ENCODE measurements around the gene CYFIP1. TPM values are rescaled to one million over a fixed set of nuclear protein-coding genes. Genes with fewer than 3 reads are reported as not detected.

The CYFIP1 gene
- 104 and 107 TPM in 2 replicates for total RNA-seq

DNA sequence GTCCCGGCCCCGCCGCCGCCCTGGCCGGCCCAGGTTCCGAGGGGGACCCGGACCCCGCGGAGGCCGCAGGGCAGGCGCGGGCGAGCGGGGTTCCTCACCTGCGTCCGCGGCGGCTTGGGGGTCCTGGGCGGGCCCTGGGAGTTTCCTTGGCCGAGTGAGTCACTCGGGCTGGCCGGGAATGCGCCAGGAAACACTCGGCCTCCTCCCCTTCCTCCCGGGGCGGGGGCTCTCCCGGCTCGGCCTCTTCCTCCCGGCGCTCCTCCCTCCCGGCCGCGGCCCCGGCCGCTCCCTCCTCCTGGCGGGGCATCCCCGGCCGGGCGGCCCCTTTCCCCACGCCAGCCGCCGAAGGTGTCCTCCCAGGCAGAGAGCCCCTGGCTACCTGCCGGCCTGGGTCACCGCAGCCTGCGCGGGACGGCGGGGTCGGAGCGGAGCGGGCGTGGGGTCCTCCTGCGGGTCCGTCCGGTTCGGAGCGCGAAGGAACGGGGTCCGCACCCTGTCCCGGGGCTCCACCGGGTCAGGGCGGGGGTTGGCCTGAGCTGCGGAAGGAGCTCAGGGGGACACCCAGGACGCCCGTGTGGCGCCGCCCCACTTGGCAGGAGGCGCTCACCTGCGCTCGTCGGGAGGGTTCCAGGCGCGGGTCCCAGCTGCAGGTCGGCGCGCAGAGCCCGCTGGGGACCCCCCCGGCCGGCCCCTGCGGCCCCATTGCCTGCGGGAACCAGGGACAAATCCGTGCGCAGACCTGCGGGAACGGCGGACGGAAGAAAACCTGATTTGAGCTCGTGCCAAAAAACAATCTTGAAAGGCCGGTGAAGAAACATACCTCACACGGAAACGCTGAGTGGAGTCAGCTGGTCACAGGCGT lies at the start of gene CYFIP1:
Gene CYFIP1, minus strand, starts transcription at position 180 of the 862 bp plus-strand sequence. CDS start 33,083 bp downstream, outside the sequence.
- peak; percentile 100 for DNase-seq (ENCODE audit: insufficient read length, low spot score, missing footprints)

DNA sequence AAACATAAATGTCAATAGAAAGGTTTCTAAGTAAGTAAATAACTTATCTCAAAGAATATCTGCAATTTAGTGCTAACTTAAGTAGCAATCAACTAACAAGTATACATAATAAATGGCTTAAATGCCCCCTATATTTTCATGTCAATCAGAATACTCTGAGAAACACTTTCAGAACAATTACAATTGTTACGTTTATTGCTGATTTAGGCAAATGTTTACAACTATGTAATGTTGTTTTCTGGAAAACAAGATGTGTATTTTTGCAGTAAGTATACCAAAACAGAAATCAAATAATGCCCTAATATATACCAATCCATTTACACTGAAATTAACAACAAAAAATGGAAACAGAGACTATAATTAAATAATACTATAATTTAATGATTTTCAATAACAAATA lies 46.0 kb upstream of the CYFIP1 start:
- no peak for DNase-seq (ENCODE audit: insufficient read length, low spot score, missing footprints)
- Histone ChIP-seq H3K79me2 (ENCODE audit: insufficient read depth, low read length) (no peaks in the 10 kb centered on the region), H3K36me3 (ENCODE audit: insufficient read depth, low read length) (peaks cover 71% of the 10 kb centered on the region), H3K9me3 (ENCODE audit: low read depth, low read length) (no peaks in the 10 kb centered on the region), H3K4me2 (ENCODE audit: insufficient read depth, low read length) (no peak overlapping the region), H3K4me3 (ENCODE audit: insufficient read depth, low read length) (no peak overlapping the region), H3K27me3 (ENCODE audit: insufficient read depth, low read length) (no peaks in the 10 kb centered on the region), H4K20me1 (ENCODE audit: insufficient read depth, low read length) (no peaks in the 10 kb centered on the region), H3K27ac (ENCODE audit: low read depth, low read length) (no peak overlapping the region), H2AFZ (ENCODE audit: low read length) (no peak overlapping the region), H3K4me1 (ENCODE audit: insufficient read depth, low read length) (no peaks in the 10 kb centered on the region)
- no peak for TF ChIP-seq CTCF (IDR thresholded peaks at IDR 0.05; ENCODE audit: extremely low read depth, low read depth, low read length)

More for the DNA sequence above, at the start of gene CYFIP1:
- no peaks in the 10 kb centered on the region for H3K36me3 ChIP-seq (ENCODE audit: insufficient read depth, low read length)
- H4K20me1 ChIP-seq (ENCODE audit: insufficient read depth, low read length), result peaks cover 40% of the 10 kb centered on the region
- no peaks in the 10 kb centered on the region for H3K27me3 ChIP-seq (ENCODE audit: insufficient read depth, low read length)
- peak within 1 kb of the TSS; percentile 98 for H3K4me3 ChIP-seq (ENCODE audit: insufficient read depth, low read length)
- no peak for TF ChIP-seq CTCF (IDR thresholded peaks at IDR 0.05; ENCODE audit: extremely low read depth, low read depth, low read length)
- peak within 1 kb of the TSS; percentile 86 for H2AFZ ChIP-seq (ENCODE audit: low read length)
- peaks cover 9% of the 10 kb centered on the region for H3K4me1 ChIP-seq (ENCODE audit: insufficient read depth, low read length)
- H3K9me3 ChIP-seq (ENCODE audit: low read depth, low read length), result no peaks in the 10 kb centered on the region
- H3K79me2 ChIP-seq (ENCODE audit: insufficient read depth, low read length), result peaks cover 41% of the 10 kb centered on the region
- peak within 1 kb of the TSS; percentile 78 for H3K27ac ChIP-seq (ENCODE audit: low read depth, low read length)
- peak within 1 kb of the TSS; percentile 96 for H3K4me2 ChIP-seq (ENCODE audit: insufficient read depth, low read length)

- DNase-seq (ENCODE audit: insufficient read length, low spot score, missing footprints), result no peak
- Histone ChIP-seq H3K4me2 (ENCODE audit: insufficient read depth, low read length) (no peak overlapping the region), H3K36me3 (ENCODE audit: insufficient read depth, low read length) (peaks cover 73% of the 10 kb centered on the region), H3K27me3 (ENCODE audit: insufficient read depth, low read length) (no peaks in the 10 kb centered on the region), H3K27ac (ENCODE audit: low read depth, low read length) (no peak overlapping the region), H3K9me3 (ENCODE audit: low read depth, low read length) (no peaks in the 10 kb centered on the region), H4K20me1 (ENCODE audit: insufficient read depth, low read length) (no peaks in the 10 kb centered on the region), H3K79me2 (ENCODE audit: insufficient read depth, low read length) (no peaks in the 10 kb centered on the region), H2AFZ (ENCODE audit: low read length) (no peak overlapping the region), H3K4me3 (ENCODE audit: insufficient read depth, low read length) (no peak overlapping the region), H3K4me1 (ENCODE audit: insufficient read depth, low read length) (no peaks in the 10 kb centered on the region)
- no peak for TF ChIP-seq CTCF (IDR thresholded peaks at IDR 0.05; ENCODE audit: extremely low read depth, low read depth, low read length)
Measured at GRCh38 chr15:23022156-23022555, 42.0 kb upstream of the CYFIP1 start.

GRCh38 chr15:23014394-23015000 lies 34.3 kb upstream of the CYFIP1 start:
- Histone ChIP-seq H3K27ac (ENCODE audit: low read depth, low read length) (no peak overlapping the region), H2AFZ (ENCODE audit: low read length) (no peak overlapping the region), H3K4me1 (ENCODE audit: insufficient read depth, low read length) (no peaks in the 10 kb centered on the region), H4K20me1 (ENCODE audit: insufficient read depth, low read length) (no peaks in the 10 kb centered on the region), H3K9me3 (ENCODE audit: low read depth, low read length) (no peaks in the 10 kb centered on the region), H3K4me3 (ENCODE audit: insufficient read depth, low read length) (no peak overlapping the region), H3K36me3 (ENCODE audit: insufficient read depth, low read length) (peaks cover 64% of the 10 kb centered on the region), H3K4me2 (ENCODE audit: insufficient read depth, low read length) (no peak overlapping the region), H3K27me3 (ENCODE audit: insufficient read depth, low read length) (no peaks in the 10 kb centered on the region), H3K79me2 (ENCODE audit: insufficient read depth, low read length) (no peaks in the 10 kb centered on the region)
- TF ChIP-seq CTCF (IDR thresholded peaks at IDR 0.05; ENCODE audit: extremely low read depth, low read depth, low read length), result no peak
- no peak for DNase-seq (ENCODE audit: insufficient read length, low spot score, missing footprints)

All from osteoblast (primary cell).